GM12865 (cell line): ENCODE measurements around the gene ALOXE3.
"Not testable (repeated sequence)": the region's sequence is repeated elsewhere in the genome, so short reads cannot be mapped to it uniquely, and the experiment has no call there.

Experiments
- DNase-seq: peaks from one replicate; pipeline ENCODE4 v3.0.0; 2010; ENCODE audit warnings: low read depth
- H3K4me3 ChIP-seq: 2 replicates; pipeline ENCODE4 v1.5.1; 2011; ENCODE audit warnings: mild to moderate bottlenecking, low read depth, low read length, control low read depth
- CTCF ChIP-seq: IDR thresholded peaks from 2 replicates; pipeline ENCODE4 v1.5.1; 2011; ENCODE audit warnings: low read length, control low read depth, low read depth, inconsistent platforms; ENCODE audit not compliant: insufficient read depth; ENCODE audit errors: missing control alignments

The ALOXE3 gene

GRCh38 chr17:8067806-8068205 is 50.5 kb downstream of the ALOXE3 start:
- DNase-seq = no peak
- H3K4me3 ChIP-seq = no peak overlapping the region
- no peak for TF ChIP-seq CTCF

- DNase-seq = no peak
- H3K4me3 ChIP-seq = no peak overlapping the region
- TF ChIP-seq CTCF = no peak
Measured at GRCh38 chr17:8066841-8067775, 51.2 kb downstream of the ALOXE3 start.

- no peak for DNase-seq
- no peak for TF ChIP-seq CTCF
- H3K4me3 ChIP-seq = no peak overlapping the region
Measured at GRCh38 chr17:8064561-8065019, 53.7 kb downstream of the ALOXE3 start.

GRCh38 chr17:8063761-8064534 is 54.4 kb downstream of the ALOXE3 start:
- TF ChIP-seq CTCF = no peak
- no peak for DNase-seq
- no peak overlapping the region for H3K4me3 ChIP-seq

- no peak for DNase-seq
- TF ChIP-seq CTCF = no peak
- no peak overlapping the region for H3K4me3 ChIP-seq
Measured at GRCh38 chr17:8062807-8063483, 55.4 kb downstream of the ALOXE3 start.

GRCh38 chr17:8062435-8062806 is 55.9 kb downstream of the ALOXE3 start:
- no peak for TF ChIP-seq CTCF
- H3K4me3 ChIP-seq = no peak overlapping the region
- no peak for DNase-seq

- not testable (repeated sequence) for H3K4me3 ChIP-seq, DNase-seq
Measured at GRCh38 chr17:8061851-8062250, 56.5 kb downstream of the ALOXE3 start.
